DOHH2 (cell line): ENCODE data around the gene TNFAIP2.

Source experiments
- H3F3A ChIP-seq: fragments of 200-600 bp; sonication (generic), shearing (Covaris generic); 2 replicates; pipeline ENCODE4 v1.6.0; 2016; ENCODE audit warnings: antibody characterized with exemption, mild to moderate bottlenecking; ENCODE audit not compliant: control insufficient read depth, insufficient read depth
- H3K27ac ChIP-seq: fragments of 200-600 bp; sonication (generic); 2 replicates; pipeline ENCODE4 v1.5.1; 2014; ENCODE audit warnings: low read depth, mild to moderate bottlenecking, low read length, moderate library complexity
- H3K27me3 ChIP-seq: fragments of 200-600 bp; sonication (generic); 2 replicates; pipeline ENCODE4 v1.6.1; 2014; ENCODE audit warnings: mild to moderate bottlenecking, low read length, mixed read lengths; ENCODE audit not compliant: control insufficient read depth
- H3K36me3 ChIP-seq: fragments of 200-600 bp; sonication (generic); 2 replicates; pipeline ENCODE4 v1.6.1; 2014; ENCODE audit warnings: mild to moderate bottlenecking, low read length, moderate library complexity, mixed read lengths; ENCODE audit not compliant: control insufficient read depth
- H3K4me1 ChIP-seq: fragments of 200-600 bp; sonication (generic); 2 replicates; pipeline ENCODE4 v1.6.1; 2014; ENCODE audit warnings: mild to moderate bottlenecking, low read length, mixed read lengths; ENCODE audit not compliant: control insufficient read depth
- H3K4me2 ChIP-seq: fragments of 200-600 bp; sonication (generic); 2 replicates; pipeline ENCODE4 v1.6.0; 2014; ENCODE audit warnings: mild to moderate bottlenecking, low read length, moderate library complexity
- H3K4me3 ChIP-seq: fragments of 200-600 bp; sonication (generic); 2 replicates; pipeline ENCODE4 v1.5.1; 2014; ENCODE audit warnings: mild to moderate bottlenecking, low read length, mixed read lengths
- H3K79me2 ChIP-seq: fragments of 200-600 bp; sonication (generic); 2 replicates; pipeline ENCODE4 v1.6.1; 2014; ENCODE audit warnings: mild to moderate bottlenecking, low read length, mixed read lengths; ENCODE audit not compliant: control insufficient read depth
- H3K9me2 ChIP-seq: fragments of 200-600 bp; sonication (generic); replicated peaks from 2 replicates; pipeline ENCODE4 v1.6.1; 2014; ENCODE audit warnings: mild to moderate bottlenecking, low read length, mixed read lengths; ENCODE audit not compliant: control insufficient read depth
- H3K9me3 ChIP-seq: fragments of 200-600 bp; sonication (generic); 2 replicates; pipeline ENCODE4 v1.6.1; 2014; ENCODE audit warnings: antibody characterized with exemption, low read length, mixed read lengths; ENCODE audit not compliant: control insufficient read depth, insufficient read depth
- H4K20me1 ChIP-seq: fragments of 200-600 bp; sonication (generic); 2 replicates; pipeline ENCODE4 v1.6.0; 2014; ENCODE audit warnings: low read depth, mild to moderate bottlenecking, antibody characterized with exemption, low read length, moderate library complexity; ENCODE audit not compliant: control insufficient read depth, insufficient read depth
- EZH2phosphoT487 ChIP-seq: fragments of 200-600 bp; sonication (generic); IDR thresholded peaks from 2 replicates; pipeline ENCODE4 v1.6.1; 2017; ENCODE audit warnings: borderline replicate concordance, mild to moderate bottlenecking, antibody characterized with exemption, low read length, moderate library complexity, mixed read lengths
- TF ChIP-seq, protein P1 (sequence below): fragments of 200-600 bp; sonication (generic); IDR thresholded peaks from one replicate; pipeline ENCODE4 v1.5.1; 2014; ENCODE audit warnings: antibody characterized with exemption, mild to moderate bottlenecking, low read depth, low read length; ENCODE audit not compliant: poor library complexity, severe bottlenecking

Gene TNFAIP2, protein sequence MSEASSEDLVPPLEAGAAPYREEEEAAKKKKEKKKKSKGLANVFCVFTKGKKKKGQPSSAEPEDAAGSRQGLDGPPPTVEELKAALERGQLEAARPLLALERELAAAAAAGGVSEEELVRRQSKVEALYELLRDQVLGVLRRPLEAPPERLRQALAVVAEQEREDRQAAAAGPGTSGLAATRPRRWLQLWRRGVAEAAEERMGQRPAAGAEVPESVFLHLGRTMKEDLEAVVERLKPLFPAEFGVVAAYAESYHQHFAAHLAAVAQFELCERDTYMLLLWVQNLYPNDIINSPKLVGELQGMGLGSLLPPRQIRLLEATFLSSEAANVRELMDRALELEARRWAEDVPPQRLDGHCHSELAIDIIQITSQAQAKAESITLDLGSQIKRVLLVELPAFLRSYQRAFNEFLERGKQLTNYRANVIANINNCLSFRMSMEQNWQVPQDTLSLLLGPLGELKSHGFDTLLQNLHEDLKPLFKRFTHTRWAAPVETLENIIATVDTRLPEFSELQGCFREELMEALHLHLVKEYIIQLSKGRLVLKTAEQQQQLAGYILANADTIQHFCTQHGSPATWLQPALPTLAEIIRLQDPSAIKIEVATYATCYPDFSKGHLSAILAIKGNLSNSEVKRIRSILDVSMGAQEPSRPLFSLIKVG

DNA sequence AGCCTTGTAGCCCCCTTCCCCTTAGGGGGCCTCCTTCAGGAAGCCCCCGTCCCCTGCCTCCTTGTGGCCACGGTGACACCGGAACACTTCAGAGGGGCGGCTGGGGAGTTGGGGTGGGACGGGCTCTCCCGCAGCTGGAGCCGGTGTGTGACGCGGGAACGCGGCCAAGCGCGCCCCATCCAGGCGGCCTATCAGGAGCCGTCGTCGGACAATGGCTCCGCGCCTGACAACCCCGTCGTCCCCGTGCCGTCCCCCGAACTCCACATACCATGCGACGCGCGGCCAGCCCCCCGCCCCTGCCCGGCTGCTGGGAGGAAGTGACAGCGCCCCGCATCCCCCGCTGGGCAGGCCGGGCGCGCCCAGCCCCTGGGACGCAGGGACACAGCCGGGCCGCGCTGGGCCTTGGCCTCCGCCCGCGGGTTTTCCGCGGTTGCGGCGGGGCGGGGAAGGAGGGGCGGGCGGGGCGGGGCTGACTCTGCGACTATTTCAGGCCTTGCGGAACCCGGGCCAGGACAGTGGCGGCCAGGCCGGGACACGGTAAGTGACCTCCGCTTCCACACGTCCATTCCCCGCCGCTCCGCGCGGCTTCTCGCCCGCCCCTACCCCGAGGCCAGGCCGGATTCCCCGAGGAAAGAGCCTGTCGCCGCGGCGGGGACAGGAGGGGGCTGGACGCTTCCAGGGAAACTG lies at the start of gene TNFAIP2:
Gene TNFAIP2 (plus strand): TSS at position 515 of the 687 bp plus-strand sequence. CDS start 2,997 bp downstream, outside the sequence.
- H3K4me3 ChIP-seq, result peak within 1 kb of the TSS; percentile 67
- H3K4me2 ChIP-seq, result peak within 1 kb of the TSS; percentile 98
- no peaks in the 10 kb centered on the region for H3K36me3 ChIP-seq
- peaks cover 27% of the 10 kb centered on the region for H3F3A ChIP-seq
- H3K27ac ChIP-seq, result peak within 1 kb of the TSS; percentile 67
- 0 out of 2 replicates have a peak, but pooled peaks cover 4% of the 10 kb centered on the region for H4K20me1 ChIP-seq
- peaks cover 5% of the 10 kb centered on the region; the same call in 1 of the 2 replicates for H3K79me2 ChIP-seq
- peaks cover 66% of the 10 kb centered on the region for H3K4me1 ChIP-seq
- TF ChIP-seq, protein P1, sequence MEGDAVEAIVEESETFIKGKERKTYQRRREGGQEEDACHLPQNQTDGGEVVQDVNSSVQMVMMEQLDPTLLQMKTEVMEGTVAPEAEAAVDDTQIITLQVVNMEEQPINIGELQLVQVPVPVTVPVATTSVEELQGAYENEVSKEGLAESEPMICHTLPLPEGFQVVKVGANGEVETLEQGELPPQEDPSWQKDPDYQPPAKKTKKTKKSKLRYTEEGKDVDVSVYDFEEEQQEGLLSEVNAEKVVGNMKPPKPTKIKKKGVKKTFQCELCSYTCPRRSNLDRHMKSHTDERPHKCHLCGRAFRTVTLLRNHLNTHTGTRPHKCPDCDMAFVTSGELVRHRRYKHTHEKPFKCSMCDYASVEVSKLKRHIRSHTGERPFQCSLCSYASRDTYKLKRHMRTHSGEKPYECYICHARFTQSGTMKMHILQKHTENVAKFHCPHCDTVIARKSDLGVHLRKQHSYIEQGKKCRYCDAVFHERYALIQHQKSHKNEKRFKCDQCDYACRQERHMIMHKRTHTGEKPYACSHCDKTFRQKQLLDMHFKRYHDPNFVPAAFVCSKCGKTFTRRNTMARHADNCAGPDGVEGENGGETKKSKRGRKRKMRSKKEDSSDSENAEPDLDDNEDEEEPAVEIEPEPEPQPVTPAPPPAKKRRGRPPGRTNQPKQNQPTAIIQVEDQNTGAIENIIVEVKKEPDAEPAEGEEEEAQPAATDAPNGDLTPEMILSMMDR, result no peak
- no peak for TF ChIP-seq EZH2phosphoT487
- H3K9me3 ChIP-seq, result no peaks in the 10 kb centered on the region
- H3K27me3 ChIP-seq, result peaks cover 7% of the 10 kb centered on the region
- H3K9me2 ChIP-seq, result no peaks in the 10 kb centered on the region

DNA sequence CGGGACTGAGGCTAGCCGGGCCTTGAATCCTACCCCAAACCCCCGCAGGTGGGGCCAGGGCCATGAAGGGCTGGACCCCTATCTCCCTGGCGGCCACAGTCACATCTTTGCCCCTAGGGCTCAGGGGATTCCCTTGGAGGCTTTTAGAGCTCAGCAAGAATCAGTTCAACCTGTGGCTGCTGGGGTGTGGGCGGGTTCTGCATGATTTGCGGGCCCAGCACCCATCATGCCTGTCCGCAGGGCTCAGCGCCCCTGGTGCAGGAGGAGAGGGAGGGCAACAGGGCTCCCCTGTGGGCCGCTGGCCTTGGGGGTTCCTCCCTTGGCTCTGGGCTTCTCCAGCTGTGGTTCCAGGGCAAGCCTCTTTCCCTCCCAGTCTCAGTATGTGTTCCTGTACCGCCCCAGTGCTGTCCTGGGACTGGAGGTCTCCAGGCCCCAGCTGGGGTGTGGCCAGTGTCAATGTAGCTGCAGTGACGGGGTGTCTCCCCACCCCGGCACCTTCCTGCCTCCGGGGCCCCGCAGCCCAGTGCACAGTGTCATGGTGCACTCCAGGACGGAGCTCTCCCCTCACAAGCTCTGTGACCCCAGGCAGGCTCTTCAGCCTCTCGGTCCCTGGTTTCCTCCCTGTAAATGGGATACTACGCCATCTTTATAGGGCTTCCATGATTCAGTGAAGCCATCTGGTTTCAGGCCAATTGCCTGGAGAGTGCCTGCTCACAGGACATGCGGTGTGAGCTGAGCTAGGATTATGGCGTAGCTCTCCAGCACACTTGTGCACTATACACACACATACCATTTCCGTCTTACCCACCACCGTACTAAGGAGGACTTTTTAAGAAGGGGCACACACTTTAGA lies 49.2 kb upstream of the TNFAIP2 start:
- Histone ChIP-seq H3K9me2 (no peaks in the 10 kb centered on the region), H3K36me3 (no peaks in the 10 kb centered on the region), H3K4me1 (peaks cover 13% of the 10 kb centered on the region), H3K27me3 (peaks cover 29% of the 10 kb centered on the region), H3K79me2 (no peaks in the 10 kb centered on the region), H3K27ac (no peak overlapping the region), H3F3A (no peaks in the 10 kb centered on the region), H3K4me3 (no peak overlapping the region), H3K4me2 (no peak overlapping the region), H4K20me1 (no peaks in the 10 kb centered on the region), H3K9me3 (no peaks in the 10 kb centered on the region)
- TF ChIP-seq, protein P1, result no peak
- TF ChIP-seq EZH2phosphoT487, result no peak

DNA sequence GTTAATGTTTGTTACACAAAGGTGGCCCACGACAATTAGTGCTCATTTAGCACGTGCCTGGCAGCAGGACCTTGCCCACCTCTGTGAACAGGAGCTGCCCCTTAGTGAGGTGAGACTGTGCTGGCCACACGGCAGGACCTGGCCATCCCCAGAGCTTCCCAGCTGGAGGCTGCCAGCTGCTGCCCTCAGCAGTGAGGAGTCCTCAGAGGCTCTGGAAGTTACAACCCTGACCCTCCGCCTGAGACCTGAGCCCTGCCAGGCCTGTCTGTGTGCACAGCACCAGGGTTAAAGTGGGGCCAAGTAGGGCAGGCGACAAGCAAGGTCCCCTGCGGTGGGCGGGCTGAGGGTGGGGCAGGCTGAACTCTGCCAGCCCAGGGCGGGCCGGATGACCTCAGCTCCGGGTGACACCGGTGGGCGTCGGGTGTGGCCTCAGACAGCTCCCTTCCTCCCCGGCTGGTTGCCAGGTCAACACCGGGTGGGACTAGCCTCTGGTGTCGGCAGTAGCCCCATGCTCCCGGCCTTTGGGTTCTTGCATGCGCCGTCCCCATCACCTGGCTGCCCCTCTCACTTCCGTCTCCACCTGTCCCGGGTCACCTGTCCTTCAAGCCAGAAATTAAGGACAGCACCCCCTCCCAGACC lies 48.4 kb upstream of the TNFAIP2 start:
- Histone ChIP-seq H3K79me2 (no peaks in the 10 kb centered on the region), H3K9me2 (no peaks in the 10 kb centered on the region), H3K4me2 (peak overlapping the region; percentile 75), H3K27ac (no peak overlapping the region), H3F3A (no peaks in the 10 kb centered on the region), H3K4me1 (peaks cover 13% of the 10 kb centered on the region), H3K9me3 (no peaks in the 10 kb centered on the region), H3K4me3 (peak overlapping the region; percentile 66), H4K20me1 (no peaks in the 10 kb centered on the region), H3K27me3 (peaks cover 33% of the 10 kb centered on the region), H3K36me3 (no peaks in the 10 kb centered on the region)
- no peak for TF ChIP-seq EZH2phosphoT487
- TF ChIP-seq, protein P1, result no peak
